Measurements from ENCODE around the gene TRIM25.

TRIM25 gene

GRCh38 chr17:56896217-56896967 lies 17.5 kb downstream of the TRIM25 start:
- no peak for DNase-seq (ENCODE audit: low spot score)

DNA sequence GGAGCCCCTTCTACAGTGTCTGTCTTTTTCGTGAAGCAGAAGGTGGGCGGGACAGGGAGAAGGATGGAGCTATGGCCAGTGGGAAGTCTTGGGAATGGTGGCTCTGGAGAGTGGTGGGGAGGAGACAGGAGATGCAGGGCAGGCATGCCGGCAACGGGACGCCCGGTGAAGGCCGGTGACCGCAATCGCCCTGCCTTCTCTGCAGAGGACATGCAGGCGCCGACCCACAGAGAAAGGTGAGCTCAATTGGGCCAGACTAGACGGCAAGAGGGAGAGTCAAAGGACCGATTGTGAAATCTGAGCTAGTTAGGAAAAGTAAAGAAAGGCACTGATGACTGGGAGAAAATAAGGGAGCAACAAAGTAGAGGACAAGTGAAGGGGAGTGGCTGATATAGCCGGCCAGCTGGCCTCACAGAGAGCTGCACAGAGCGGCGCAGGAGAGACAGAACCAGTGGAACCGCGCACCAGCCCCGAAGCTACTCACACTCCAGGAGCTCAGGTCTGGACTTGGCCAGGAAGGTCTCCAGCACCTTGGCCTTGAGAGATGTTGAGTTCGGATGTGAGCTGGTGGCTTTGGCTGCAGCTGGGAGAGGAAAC lies 18.9 kb downstream of the TRIM25 start:
- no peak for DNase-seq (ENCODE audit: low spot score)

DNA sequence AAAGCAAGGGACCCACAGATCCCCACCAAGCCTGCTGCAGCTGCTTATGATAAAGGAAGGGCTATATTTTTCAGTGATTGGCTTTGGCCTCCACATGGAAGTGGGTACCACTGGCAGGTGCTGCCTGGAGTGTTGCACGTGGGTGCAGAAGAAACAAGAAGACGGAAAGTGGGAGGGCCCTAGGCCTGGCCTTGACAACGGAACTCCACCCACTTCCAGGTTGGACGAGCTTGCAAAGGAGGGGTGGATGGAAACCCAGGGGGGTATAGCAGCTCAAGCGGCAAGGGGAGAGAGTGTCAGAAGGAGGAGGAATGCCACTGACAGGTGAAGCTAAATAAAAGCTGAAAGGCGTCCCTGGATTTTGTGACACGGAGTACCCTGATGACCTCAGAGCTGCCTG lies 20.3 kb downstream of the TRIM25 start:
- no peak for DNase-seq (ENCODE audit: low spot score)

DNA sequence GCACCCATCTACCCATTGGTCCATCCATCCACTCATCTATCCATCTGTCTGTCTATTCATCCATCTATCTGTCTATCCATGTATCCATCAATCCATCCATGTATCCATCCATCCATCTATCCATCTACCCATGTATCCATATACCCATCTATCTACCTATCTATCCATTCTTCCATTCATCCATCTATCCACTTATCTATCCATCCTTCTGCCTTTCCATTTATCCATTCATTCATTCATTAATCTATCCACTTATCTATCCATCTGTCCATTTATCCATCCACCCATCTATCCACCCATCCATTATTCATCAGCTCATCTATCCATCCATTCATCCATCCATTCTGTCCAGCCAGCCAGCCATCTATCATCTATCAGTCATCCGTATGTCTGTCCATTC lies 21.5 kb downstream of the TRIM25 start:
- DNase-seq (ENCODE audit: low spot score) = no peak

DNA sequence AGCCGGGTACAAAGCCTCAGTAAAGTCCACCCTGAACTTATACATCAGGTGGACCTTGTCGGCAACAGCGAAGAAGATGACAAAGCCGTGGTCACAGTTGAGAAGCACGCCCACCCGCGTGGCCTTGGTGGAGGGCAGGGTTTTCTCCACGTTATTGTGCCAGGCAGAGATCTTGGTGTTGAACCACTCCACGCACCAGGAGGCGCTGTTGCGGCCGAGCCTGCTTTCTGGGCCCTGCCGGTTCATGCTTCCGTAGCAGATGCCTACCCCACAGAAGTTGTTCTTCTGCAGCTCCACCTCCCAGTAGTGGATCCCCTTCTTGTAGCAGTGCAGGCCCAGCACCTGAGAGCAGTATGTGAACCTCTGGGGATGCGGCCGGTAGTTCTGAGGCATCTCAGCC lies 22.1 kb downstream of the TRIM25 start:
- no peak for DNase-seq (ENCODE audit: low spot score)

- DNase-seq (ENCODE audit: low spot score) = no peak
Observed at GRCh38 chr17:56890906-56891674, 22.8 kb downstream of the TRIM25 start.

GRCh38 chr17:56890390-56890789 lies 23.5 kb downstream of the TRIM25 start:
- no peak for DNase-seq (ENCODE audit: low spot score)

- DNase-seq (ENCODE audit: low spot score) = no peak
Observed at GRCh38 chr17:56887552-56888467, 26.0 kb downstream of the TRIM25 start.

DNA sequence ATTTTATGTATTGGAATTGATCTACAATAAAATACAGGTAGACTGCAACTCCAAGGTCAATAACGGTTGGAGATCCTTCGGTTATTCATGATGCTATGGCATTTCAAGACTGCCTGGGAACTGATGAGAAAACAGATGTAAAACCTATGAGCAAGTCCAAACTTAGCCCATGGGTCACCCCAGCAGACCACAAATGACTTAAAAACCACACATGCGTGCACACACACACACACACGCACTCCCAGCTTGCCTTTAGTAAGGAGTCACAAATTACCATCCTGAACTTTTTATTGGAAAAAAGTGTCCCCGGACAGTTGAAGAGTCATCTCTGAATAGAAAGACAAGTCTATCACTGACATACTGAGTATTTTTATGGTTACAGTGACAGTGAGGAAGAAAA lies 26.7 kb downstream of the TRIM25 start:
- no peak for DNase-seq (ENCODE audit: low spot score)

DNA sequence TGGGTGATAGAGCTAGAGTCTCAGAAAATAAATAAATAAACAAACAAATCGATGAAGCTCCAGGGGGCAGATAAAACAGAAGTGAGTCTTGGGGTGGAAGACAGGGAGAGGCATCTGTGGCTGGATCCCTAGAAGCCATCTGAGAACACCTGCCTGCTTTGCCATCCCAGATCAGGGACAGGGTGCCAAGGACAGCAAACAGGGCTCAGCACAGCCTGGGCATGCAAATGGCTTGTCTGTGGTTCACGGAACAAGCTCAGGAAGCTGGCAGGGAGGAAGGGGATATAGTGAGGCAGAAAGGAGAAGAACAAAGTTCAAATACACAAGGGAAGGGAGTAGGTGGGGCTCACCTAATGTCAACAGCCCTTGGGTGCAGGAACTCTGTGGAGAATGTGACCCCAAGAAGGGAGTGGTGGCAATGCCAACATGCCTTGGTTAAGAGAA lies 27.5 kb downstream of the TRIM25 start:
- DNase-seq (ENCODE audit: low spot score) = no peak

GRCh38 chr17:56885312-56885657 lies 28.6 kb downstream of the TRIM25 start:
- DNase-seq (ENCODE audit: low spot score) = no peak

- no peak for DNase-seq (ENCODE audit: low spot score)
Observed at GRCh38 chr17:56884483-56885311, 29.2 kb downstream of the TRIM25 start.

- no peak for DNase-seq (ENCODE audit: low spot score)
Observed at GRCh38 chr17:56883616-56884015, 30.2 kb downstream of the TRIM25 start.

GRCh38 chr17:56881685-56882295 lies 32.1 kb downstream of the TRIM25 start:
- DNase-seq (ENCODE audit: low spot score) = no peak

- DNase-seq (ENCODE audit: low spot score) = no peak
Observed at GRCh38 chr17:56880571-56880970, 33.3 kb downstream of the TRIM25 start.

- DNase-seq (ENCODE audit: low spot score) = no peak
Observed at GRCh38 chr17:56880133-56880532, 33.7 kb downstream of the TRIM25 start.

GRCh38 chr17:56879280-56879679 lies 34.6 kb downstream of the TRIM25 start:
- DNase-seq (ENCODE audit: low spot score) = no peak

GRCh38 chr17:56876766-56877179 lies 37.1 kb downstream of the TRIM25 start:
- no peak for DNase-seq (ENCODE audit: low spot score)

DNA sequence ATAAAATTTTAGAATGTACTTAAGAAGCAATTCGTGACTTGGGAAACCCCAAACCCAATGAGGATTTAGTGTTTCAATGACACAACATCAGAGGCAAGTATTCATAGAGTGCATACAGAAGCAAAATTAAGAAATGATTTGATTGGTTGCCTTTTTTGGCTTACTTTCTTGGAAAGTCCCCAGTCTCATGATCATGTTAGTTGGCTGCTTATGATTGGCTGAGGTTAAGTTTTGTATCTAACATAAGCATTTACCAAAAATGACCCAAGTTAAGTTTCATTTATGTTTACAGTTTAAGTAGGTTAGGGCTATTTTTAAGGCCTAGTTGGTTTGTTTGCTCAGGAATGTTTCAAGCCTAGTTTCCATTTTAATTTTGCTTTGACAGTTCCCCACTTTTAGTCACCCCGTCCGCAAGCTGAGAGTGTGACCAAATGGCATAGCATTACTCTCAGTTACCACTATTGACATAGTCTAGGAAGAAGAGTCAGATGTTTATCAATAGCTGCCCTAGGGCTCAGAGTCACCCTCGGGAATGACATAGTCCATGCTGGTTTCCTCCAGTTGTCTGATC lies 43.7 kb downstream of the TRIM25 start:
- DNase-seq (ENCODE audit: low spot score) = no peak

GRCh38 chr17:56868716-56869115 lies 45.1 kb downstream of the TRIM25 start:
- no peak for DNase-seq (ENCODE audit: low spot score)

Measured in left forelimb (tissue), 1 donor.